Astrocyte (in vitro differentiated cells and primary cell): Measurements from ENCODE around the gene ENTPD8.

Experiments used
- CTCF ChIP-seq: IDR thresholded peaks from 2 replicates; pipeline ENCODE4 v1.5.1; 2011; ENCODE audit warnings: low read depth, mild to moderate bottlenecking, inconsistent platforms, low read length, moderate library complexity; ENCODE audit not compliant: insufficient read depth
- EZH2 ChIP-seq: IDR thresholded peaks from 2 replicates; pipeline ENCODE4 v1.6.1; 2012; ENCODE audit warnings: mild to moderate bottlenecking, low read length, inconsistent platforms; ENCODE audit not compliant: insufficient read depth

- TF ChIP-seq CTCF (no peak), EZH2 (no peak)
Measured at GRCh38 chr9:137438591-137439157, 2.5 kb downstream of the ENTPD8 start.
